ENCODE measurements around the gene USP49. TPM values are rescaled to one million over a fixed set of nuclear protein-coding genes. Genes with fewer than 3 reads are reported as not detected.

Gene USP49
- total RNA-seq, 4 donors from 2014 or later, result 2.9 to 17.1 (median 4.1) TPM

DNA sequence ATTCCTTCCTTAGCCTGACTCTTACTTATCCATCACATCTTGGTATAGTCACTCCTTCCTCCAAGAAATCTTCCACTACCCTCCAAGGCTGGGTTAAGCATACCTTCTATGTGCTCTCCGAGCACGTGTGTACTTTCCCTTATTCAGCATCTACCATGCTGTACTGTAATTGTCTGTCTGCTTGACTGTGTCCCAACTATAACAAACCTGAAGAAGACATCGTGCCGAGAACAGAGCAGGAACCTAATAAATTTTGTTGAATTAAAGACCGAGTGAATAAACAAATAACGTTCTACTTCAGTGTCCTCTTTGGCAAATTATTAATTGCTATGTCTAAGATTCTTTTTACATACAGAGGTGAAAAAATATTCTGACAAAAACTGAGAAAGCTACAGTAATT is 35.8 kb downstream of the USP49 start:
- Histone ChIP-seq H3K9me3 (no peaks in the 10 kb centered on the region), H3K4me3 (no peak overlapping the region), H3K36me3 (no peaks in the 10 kb centered on the region), H3K27ac (no peak overlapping the region), H3K27me3 (no peaks in the 10 kb centered on the region), H3K4me1 (no peaks in the 10 kb centered on the region)
- no peak for DNase-seq (ENCODE audit: low spot score in 2 of 2)
- 97% methylated on average over 6 of the region's 6 CpGs for WGBS
- no peak for TF ChIP-seq POLR2A (IDR thresholded peaks at IDR 0.05)
- TF ChIP-seq EP300 (IDR thresholded peaks at IDR 0.05), result no peak
- no peak for TF ChIP-seq POLR2AphosphoS5 (IDR thresholded peaks at IDR 0.05)
- TF ChIP-seq, protein P1, sequence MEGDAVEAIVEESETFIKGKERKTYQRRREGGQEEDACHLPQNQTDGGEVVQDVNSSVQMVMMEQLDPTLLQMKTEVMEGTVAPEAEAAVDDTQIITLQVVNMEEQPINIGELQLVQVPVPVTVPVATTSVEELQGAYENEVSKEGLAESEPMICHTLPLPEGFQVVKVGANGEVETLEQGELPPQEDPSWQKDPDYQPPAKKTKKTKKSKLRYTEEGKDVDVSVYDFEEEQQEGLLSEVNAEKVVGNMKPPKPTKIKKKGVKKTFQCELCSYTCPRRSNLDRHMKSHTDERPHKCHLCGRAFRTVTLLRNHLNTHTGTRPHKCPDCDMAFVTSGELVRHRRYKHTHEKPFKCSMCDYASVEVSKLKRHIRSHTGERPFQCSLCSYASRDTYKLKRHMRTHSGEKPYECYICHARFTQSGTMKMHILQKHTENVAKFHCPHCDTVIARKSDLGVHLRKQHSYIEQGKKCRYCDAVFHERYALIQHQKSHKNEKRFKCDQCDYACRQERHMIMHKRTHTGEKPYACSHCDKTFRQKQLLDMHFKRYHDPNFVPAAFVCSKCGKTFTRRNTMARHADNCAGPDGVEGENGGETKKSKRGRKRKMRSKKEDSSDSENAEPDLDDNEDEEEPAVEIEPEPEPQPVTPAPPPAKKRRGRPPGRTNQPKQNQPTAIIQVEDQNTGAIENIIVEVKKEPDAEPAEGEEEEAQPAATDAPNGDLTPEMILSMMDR (IDR thresholded peaks at IDR 0.05), result no peak

DNA sequence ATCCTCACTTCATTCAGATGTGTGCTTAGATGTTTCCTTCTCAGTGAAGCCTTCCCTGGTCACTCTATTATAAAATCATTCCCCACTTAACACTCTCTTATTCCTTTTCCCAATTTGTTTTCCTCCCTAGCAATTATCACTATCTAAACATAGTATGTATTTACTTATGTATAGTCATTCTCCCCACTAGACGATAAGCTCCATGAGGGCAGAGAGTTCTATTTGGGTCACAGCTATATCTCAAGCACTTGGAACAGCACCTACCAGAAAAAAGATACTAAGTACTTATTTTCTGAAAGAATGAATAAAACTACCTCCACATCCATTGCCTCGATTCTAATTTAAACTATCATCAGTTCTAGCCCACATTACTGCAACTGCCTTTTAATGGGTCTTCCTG is 36.5 kb downstream of the USP49 start:
- no peaks in the 10 kb centered on the region for H3K36me3 ChIP-seq
- TF ChIP-seq POLR2A (IDR thresholded peaks at IDR 0.05), result no peak
- TF ChIP-seq, protein P1 (IDR thresholded peaks at IDR 0.05), result no peak
- TF ChIP-seq POLR2AphosphoS5 (IDR thresholded peaks at IDR 0.05), result no peak
- TF ChIP-seq EP300 (IDR thresholded peaks at IDR 0.05), result no peak
- WGBS, result 98% methylated on average over 2 of the region's 2 CpGs
- no peaks in the 10 kb centered on the region for H3K9me3 ChIP-seq
- no peaks in the 10 kb centered on the region for H3K4me1 ChIP-seq
- H3K27ac ChIP-seq, result no peak overlapping the region
- H3K4me3 ChIP-seq, result no peak overlapping the region
- H3K27me3 ChIP-seq, result no peaks in the 10 kb centered on the region
- DNase-seq (ENCODE audit: low spot score in 2 of 2), result no peak

DNA sequence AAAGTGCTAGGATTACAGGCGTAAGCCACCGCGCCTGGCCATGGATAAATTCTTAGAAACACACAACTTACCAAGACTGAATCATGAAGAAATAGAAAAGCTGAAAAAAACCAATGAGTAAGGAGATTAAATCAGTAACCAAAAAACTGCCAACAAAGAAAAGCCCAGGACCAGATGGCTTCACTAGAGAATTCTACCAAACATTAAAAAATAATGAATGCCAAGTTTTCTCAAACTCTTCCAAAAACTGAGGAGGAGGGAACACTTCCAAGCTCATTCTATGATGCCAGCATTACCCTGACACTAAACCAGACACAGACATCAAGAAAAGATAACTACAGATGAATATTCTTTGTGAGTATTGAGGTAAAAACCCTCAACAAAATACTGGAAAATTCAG is 44.3 kb downstream of the USP49 start:
- Histone ChIP-seq H3K36me3 (no peaks in the 10 kb centered on the region), H3K27me3 (no peaks in the 10 kb centered on the region), H3K4me1 (peaks cover 14% of the 10 kb centered on the region), H3K27ac (no peak overlapping the region), H3K4me3 (no peak overlapping the region), H3K9me3 (no peaks in the 10 kb centered on the region)
- TF ChIP-seq, protein P1 (IDR thresholded peaks at IDR 0.05), result no peak
- TF ChIP-seq POLR2AphosphoS5 (IDR thresholded peaks at IDR 0.05), result no peak
- no peak for TF ChIP-seq EP300 (IDR thresholded peaks at IDR 0.05)
- no peak for TF ChIP-seq POLR2A (IDR thresholded peaks at IDR 0.05)
- WGBS, result 78% methylated on average over 3 of the region's 3 CpGs
- no peak for DNase-seq (ENCODE audit: low spot score in 2 of 2)

DNA sequence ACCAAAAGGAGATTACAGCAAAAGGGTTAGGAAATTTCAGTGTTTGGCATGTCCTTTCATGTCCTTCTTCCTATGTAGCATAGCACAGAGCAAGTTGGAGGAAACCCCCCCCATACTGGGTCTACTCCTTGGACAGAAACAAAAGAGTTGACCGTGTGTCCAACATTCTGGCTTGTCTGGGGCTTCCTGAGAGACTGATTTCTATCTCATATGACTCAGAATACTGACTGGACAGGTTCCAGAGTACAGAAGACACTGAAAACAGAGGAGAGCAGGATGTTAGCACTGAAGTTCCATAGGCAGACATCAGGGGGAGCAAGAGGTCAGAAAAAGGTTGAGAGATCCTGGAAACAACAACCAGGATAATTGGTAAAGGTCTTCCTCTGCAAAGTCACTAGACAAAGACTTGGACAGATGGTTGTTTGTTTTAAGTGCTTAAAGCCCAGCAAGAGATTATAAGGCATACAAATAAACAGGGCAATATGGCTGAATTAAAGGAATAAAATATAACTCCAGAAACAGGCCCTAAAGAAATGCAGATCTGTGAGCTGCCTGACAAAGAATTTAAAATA is 48.4 kb downstream of the USP49 start:
- TF ChIP-seq, protein P1 (IDR thresholded peaks at IDR 0.05), result peak; percentile 81 to 82
- TF ChIP-seq POLR2A (IDR thresholded peaks at IDR 0.05) (no peak), POLR2AphosphoS5 (IDR thresholded peaks at IDR 0.05) (no peak), EP300 (IDR thresholded peaks at IDR 0.05) (no peak)

DNA sequence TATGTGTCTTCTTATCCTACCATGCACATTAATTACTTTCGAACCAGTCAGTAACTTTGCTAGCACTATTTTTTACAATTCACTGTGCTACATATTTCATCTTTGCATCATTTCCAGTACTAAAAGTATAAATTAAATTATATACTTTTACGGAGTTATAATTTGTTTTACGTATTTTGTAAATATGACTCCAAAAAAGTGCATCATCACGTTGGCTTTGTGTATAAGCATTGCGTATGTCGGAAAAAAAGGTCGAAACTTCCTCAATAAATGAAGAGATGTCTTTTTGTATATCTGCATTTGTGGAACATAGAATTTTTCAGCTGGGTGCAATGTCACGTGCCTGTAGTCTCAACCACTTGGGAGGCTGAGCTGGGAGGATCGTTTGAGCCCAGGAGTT is 52.0 kb downstream of the USP49 start:
- peaks cover 14% of the 10 kb centered on the region for H3K4me1 ChIP-seq
- no peaks in the 10 kb centered on the region for H3K27me3 ChIP-seq
- TF ChIP-seq EP300 (IDR thresholded peaks at IDR 0.05) (no peak), POLR2AphosphoS5 (IDR thresholded peaks at IDR 0.05) (no peak), POLR2A (IDR thresholded peaks at IDR 0.05) (no peak)
- TF ChIP-seq, protein P1 (IDR thresholded peaks at IDR 0.05), result no peak
- no peak for DNase-seq (ENCODE audit: low spot score in 2 of 2)
- H3K4me3 ChIP-seq, result no peak overlapping the region
- no peaks in the 10 kb centered on the region for H3K36me3 ChIP-seq
- no peak overlapping the region for H3K27ac ChIP-seq
- WGBS, result 95% methylated on average over 9 of the region's 9 CpGs
- no peaks in the 10 kb centered on the region for H3K9me3 ChIP-seq

More for the DNA sequence above, 48.4 kb downstream of the USP49 start:
- Histone ChIP-seq H3K27me3 (no peaks in the 10 kb centered on the region), H3K4me3 (no peak overlapping the region), H3K36me3 (no peaks in the 10 kb centered on the region), H3K27ac (peak overlapping the region; percentile 51), H3K9me3 (no peaks in the 10 kb centered on the region), H3K4me1 (peaks cover 14% of the 10 kb centered on the region)
- DNase-seq (ENCODE audit: low spot score in 2 of 2), result peak in 1 of 2 donors; percentile 62
- WGBS, result 0% methylated on average over 1 of the region's 1 CpG
